ENCODE measurements around the gene SMYD3.

Gene SMYD3

GRCh38 chr1:245921417-245921816, 585.7 kb downstream of the SMYD3 start:
- no peak overlapping the region for H3K4me3 ChIP-seq (ENCODE audit: low read depth, low read length)
- no peak for TF ChIP-seq CTCF (IDR thresholded peaks at IDR 0.05; ENCODE audit: low read depth, low read length)
- H3K9me3 ChIP-seq: no peaks in the 10 kb centered on the region
- peaks cover 22% of the 10 kb centered on the region for H3K36me3 ChIP-seq
- no peaks in the 10 kb centered on the region for H3K27me3 ChIP-seq
- DNase-seq: no peak
- H3K4me1 ChIP-seq: no peaks in the 10 kb centered on the region

DNA sequence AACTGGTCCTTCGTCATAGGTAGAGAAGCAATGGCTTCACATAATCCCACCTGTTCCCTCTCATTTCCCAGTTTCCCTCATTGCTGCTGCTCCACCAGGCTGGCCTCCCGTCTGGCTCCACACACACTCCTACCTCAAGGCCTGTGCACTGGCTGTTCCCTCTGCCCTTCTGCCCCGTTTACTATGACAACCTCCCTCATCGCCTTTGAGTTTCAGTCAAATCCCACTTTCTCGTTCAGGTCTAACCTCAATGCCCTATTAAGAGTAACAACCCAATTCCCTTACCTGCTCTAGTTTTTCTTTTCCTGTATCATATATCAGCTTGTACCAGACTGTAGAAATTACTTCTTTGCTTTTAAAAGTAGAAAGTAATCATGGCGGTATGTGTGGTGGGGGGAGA, 589.7 kb downstream of the SMYD3 start:
- Histone ChIP-seq H3K36me3 (peaks cover 25% of the 10 kb centered on the region), H3K9me3 (no peaks in the 10 kb centered on the region), H3K4me3 (ENCODE audit: low read depth, low read length) (no peak overlapping the region), H3K4me1 (no peaks in the 10 kb centered on the region), H3K27me3 (no peaks in the 10 kb centered on the region)
- TF ChIP-seq CTCF (IDR thresholded peaks at IDR 0.05; ENCODE audit: low read depth, low read length): no peak
- no peak for DNase-seq

GRCh38 chr1:245915841-245916240, 591.2 kb downstream of the SMYD3 start:
- no peaks in the 10 kb centered on the region for H3K27me3 ChIP-seq
- no peak for TF ChIP-seq CTCF (IDR thresholded peaks at IDR 0.05; ENCODE audit: low read depth, low read length)
- DNase-seq: no peak
- no peaks in the 10 kb centered on the region for H3K9me3 ChIP-seq
- H3K4me1 ChIP-seq: no peaks in the 10 kb centered on the region
- H3K4me3 ChIP-seq (ENCODE audit: low read depth, low read length): no peak overlapping the region
- H3K36me3 ChIP-seq: peaks cover 25% of the 10 kb centered on the region

DNA sequence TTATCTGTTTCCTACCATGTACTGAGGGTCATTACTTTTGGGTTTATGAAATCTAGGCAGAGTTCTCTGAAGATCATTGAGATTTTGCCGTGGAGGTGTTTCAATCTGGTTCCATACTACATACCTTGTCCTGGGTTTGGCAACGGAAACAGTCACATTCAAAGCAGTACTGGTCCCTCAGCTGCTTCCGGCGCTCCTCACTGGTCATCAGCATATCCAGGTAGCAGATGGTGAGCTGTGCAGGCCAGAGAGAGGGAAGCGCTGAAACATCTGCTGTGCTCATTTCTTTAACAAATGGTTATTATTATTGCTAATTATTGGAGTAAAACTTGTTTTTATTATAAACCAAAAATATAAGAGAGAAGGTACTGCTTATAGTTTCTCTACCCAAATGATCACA, 591.7 kb downstream of the SMYD3 start:
- Histone ChIP-seq H3K27me3 (no peaks in the 10 kb centered on the region), H3K36me3 (peaks cover 25% of the 10 kb centered on the region), H3K9me3 (no peaks in the 10 kb centered on the region), H3K4me3 (ENCODE audit: low read depth, low read length) (no peak overlapping the region), H3K4me1 (no peaks in the 10 kb centered on the region)
- no peak for TF ChIP-seq CTCF (IDR thresholded peaks at IDR 0.05; ENCODE audit: low read depth, low read length)
- DNase-seq: no peak

- Histone ChIP-seq H3K4me3 (ENCODE audit: low read depth, low read length) (no peak overlapping the region), H3K4me1 (no peaks in the 10 kb centered on the region), H3K36me3 (peaks cover 10% of the 10 kb centered on the region), H3K9me3 (no peaks in the 10 kb centered on the region), H3K27me3 (no peaks in the 10 kb centered on the region)
- TF ChIP-seq CTCF (IDR thresholded peaks at IDR 0.05; ENCODE audit: low read depth, low read length): no peak
- no peak for DNase-seq
These were observed 598.5 kb downstream of the SMYD3 start for GRCh38 chr1:245908543-245908942.

- DNase-seq: no peak
- Histone ChIP-seq H3K4me3 (ENCODE audit: low read depth, low read length) (no peak overlapping the region), H3K4me1 (peaks cover 11% of the 10 kb centered on the region), H3K9me3 (no peaks in the 10 kb centered on the region), H3K27me3 (no peaks in the 10 kb centered on the region), H3K36me3 (peaks cover 14% of the 10 kb centered on the region)
- TF ChIP-seq CTCF (IDR thresholded peaks at IDR 0.05; ENCODE audit: low read depth, low read length): no peak
These were observed 600.9 kb downstream of the SMYD3 start for GRCh38 chr1:245906207-245906606.
